ENCODE results near the gene SAAL1. TPM values are rescaled to one million over a fixed set of nuclear protein-coding genes. Genes with fewer than 3 reads are reported as not detected.
"Not testable (repeated sequence)": the region's sequence is repeated elsewhere in the genome, so short reads cannot be mapped to it uniquely, and the experiment has no call there.

The SAAL1 gene
- total RNA-seq, 1 experiment from 2014 or later: 34.3 TPM

- no peak for TF ChIP-seq CTCF (IDR thresholded peaks at IDR 0.05; ENCODE audit: unreplicated experiment)
- Mint-ChIP-seq H3K9me3 (ENCODE audit: unreplicated experiment) (no peaks in the 10 kb centered on the region), H3K36me3 (ENCODE audit: insufficient read depth, unreplicated experiment) (no peaks in the 10 kb centered on the region), H3K27me3 (ENCODE audit: insufficient read depth, unreplicated experiment) (no peaks in the 10 kb centered on the region), H3K4me3 (ENCODE audit: unreplicated experiment) (no peak overlapping the region), H3K27ac (ENCODE audit: low read depth, unreplicated experiment) (no peak overlapping the region), H3K4me1 (ENCODE audit: insufficient read depth, unreplicated experiment) (no peaks in the 10 kb centered on the region)
- ChIA-PET CTCF (no interaction called here), POLR2A (no interaction called here)
- DNase-seq (ENCODE audit: unreplicated experiment): no peak
- intact Hi-C loops (cut with micrococcal nuclease): no loop called here
- no TSS peak for BruUV-seq (replicated peaks)
These were observed 29.4 kb upstream of the SAAL1 start for GRCh38 chr11:18135308-18135707.

GRCh38 chr11:18132341-18132740 is 26.5 kb upstream of the SAAL1 start, which contains the start of gene MRGPRX3:
MRGPRX3 (plus strand) TSS chr11:18132571; CDS start chr11:18137203, 4,632 bp downstream.
- intact Hi-C loops (cut with micrococcal nuclease): no loop called here
- CTCF ChIA-PET: interaction anchor here (0.5 kb wide), 1 partner anchor 272 kb away, joined by 3 read pairs; no protein-coding TSS in a partner anchor
- H3K27ac Mint-ChIP-seq (ENCODE audit: low read depth, unreplicated experiment): no peak within 1 kb of the TSS
- H3K36me3 Mint-ChIP-seq (ENCODE audit: insufficient read depth, unreplicated experiment): peaks cover 4% of the 10 kb centered on the region
- BruUV-seq (replicated peaks): no TSS peak
- H3K9me3 Mint-ChIP-seq (ENCODE audit: unreplicated experiment): no peaks in the 10 kb centered on the region
- TF ChIP-seq CTCF (IDR thresholded peaks at IDR 0.05; ENCODE audit: unreplicated experiment): no peak
- no peaks in the 10 kb centered on the region for H3K4me1 Mint-ChIP-seq (ENCODE audit: insufficient read depth, unreplicated experiment)
- H3K4me3 Mint-ChIP-seq (ENCODE audit: unreplicated experiment): no peak within 1 kb of the TSS
- DNase-seq (ENCODE audit: unreplicated experiment): peak; percentile 33
- POLR2A ChIA-PET: interaction anchor here (0.6 kb wide), 1 partner anchor 19 kb away, joined by 3 read pairs; no protein-coding TSS in a partner anchor
- H3K27me3 Mint-ChIP-seq (ENCODE audit: insufficient read depth, unreplicated experiment): no peaks in the 10 kb centered on the region

GRCh38 chr11:18131115-18131514 is 25.2 kb upstream of the SAAL1 start:
- POLR2A ChIA-PET; intact Hi-C loops (cut with micrococcal nuclease); BruUV-seq (replicated peaks); DNase-seq (ENCODE audit: unreplicated experiment); H3K27me3 Mint-ChIP-seq (ENCODE audit: insufficient read depth, unreplicated experiment); H3K4me1 Mint-ChIP-seq (ENCODE audit: insufficient read depth, unreplicated experiment); H3K9me3 Mint-ChIP-seq (ENCODE audit: unreplicated experiment); H3K27ac Mint-ChIP-seq (ENCODE audit: low read depth, unreplicated experiment); CTCF ChIA-PET; H3K4me3 Mint-ChIP-seq (ENCODE audit: unreplicated experiment); H3K36me3 Mint-ChIP-seq (ENCODE audit: insufficient read depth, unreplicated experiment): not testable (repeated sequence)

GRCh38 chr11:18121331-18121828 is 15.5 kb upstream of the SAAL1 start:
- POLR2A ChIA-PET; H3K27ac Mint-ChIP-seq (ENCODE audit: low read depth, unreplicated experiment): not testable (repeated sequence)

GRCh38 chr11:18115360-18116127 is 9.7 kb upstream of the SAAL1 start:
- POLR2A ChIA-PET: interaction anchor here (0.9 to 1.8 kb wide), 6 partner anchors 9 to 412 kb away, joined by 3 to 9 read pairs (median 4); partner anchors contain the start of genes SAAL1 and TSG101
- Mint-ChIP-seq H3K27me3 (ENCODE audit: insufficient read depth, unreplicated experiment) (peaks cover 36% of the 10 kb centered on the region), H3K4me3 (ENCODE audit: unreplicated experiment) (no peak overlapping the region), H3K36me3 (ENCODE audit: insufficient read depth, unreplicated experiment) (no peaks in the 10 kb centered on the region), H3K9me3 (ENCODE audit: unreplicated experiment) (no peaks in the 10 kb centered on the region), H3K27ac (ENCODE audit: low read depth, unreplicated experiment) (no peak overlapping the region), H3K4me1 (ENCODE audit: insufficient read depth, unreplicated experiment) (no peaks in the 10 kb centered on the region)
- DNase-seq (ENCODE audit: unreplicated experiment): peak; percentile 78
- intact Hi-C loops (cut with micrococcal nuclease): loop anchor here (1.0 to 5.0 kb wide), 4 partner anchors 92 to 688 kb away; no protein-coding TSS in a partner anchor
- CTCF ChIA-PET: interaction anchor here (0.5 to 2.5 kb wide), 93 partner anchors 8 to 1557 kb away, joined by 3 to 61 read pairs (median 4); partner anchors contain the start of genes SAA1 and SAAL1
- no TSS peak for BruUV-seq (replicated peaks)
- peak; percentile 86 for TF ChIP-seq CTCF (IDR thresholded peaks at IDR 0.05; ENCODE audit: unreplicated experiment)

More at GRCh38 chr11:18121331-18121828, 15.5 kb upstream of the SAAL1 start:
- peaks cover 15% of the 10 kb centered on the region for H3K27me3 Mint-ChIP-seq (ENCODE audit: insufficient read depth, unreplicated experiment)
- intact Hi-C loops (cut with micrococcal nuclease); H3K4me1 Mint-ChIP-seq (ENCODE audit: insufficient read depth, unreplicated experiment); BruUV-seq (replicated peaks); H3K4me3 Mint-ChIP-seq (ENCODE audit: unreplicated experiment); H3K9me3 Mint-ChIP-seq (ENCODE audit: unreplicated experiment); CTCF ChIA-PET; H3K36me3 Mint-ChIP-seq (ENCODE audit: insufficient read depth, unreplicated experiment); DNase-seq (ENCODE audit: unreplicated experiment): not testable (repeated sequence)

Data from MCF 10A (cell line).